Body of pancreas (tissue), 4 donors: ENCODE measurements around the gene AHCYL1.

Experiments
- POLR2A ChIP-seq, 3 donors: fragments of 450-650 bp; IDR thresholded peaks; one replicate each; pipeline ENCODE4 v1.6.1; 2016; ENCODE audit warnings: antibody characterized with exemption in 3 of 3, mild to moderate bottlenecking in 2 of 3
- TF ChIP-seq, protein P1 (sequence below), 7 experiments: fragments of 450-650 bp in 4 of 7; fragments of 200-600 bp in 3 of 7; sonication (generic) in 3 of 7; IDR thresholded peaks; one replicate each; pipeline ENCODE4 v1.5.1; 2016 to 2019; ENCODE audit warnings: antibody characterized with exemption in 7 of 7

DNA sequence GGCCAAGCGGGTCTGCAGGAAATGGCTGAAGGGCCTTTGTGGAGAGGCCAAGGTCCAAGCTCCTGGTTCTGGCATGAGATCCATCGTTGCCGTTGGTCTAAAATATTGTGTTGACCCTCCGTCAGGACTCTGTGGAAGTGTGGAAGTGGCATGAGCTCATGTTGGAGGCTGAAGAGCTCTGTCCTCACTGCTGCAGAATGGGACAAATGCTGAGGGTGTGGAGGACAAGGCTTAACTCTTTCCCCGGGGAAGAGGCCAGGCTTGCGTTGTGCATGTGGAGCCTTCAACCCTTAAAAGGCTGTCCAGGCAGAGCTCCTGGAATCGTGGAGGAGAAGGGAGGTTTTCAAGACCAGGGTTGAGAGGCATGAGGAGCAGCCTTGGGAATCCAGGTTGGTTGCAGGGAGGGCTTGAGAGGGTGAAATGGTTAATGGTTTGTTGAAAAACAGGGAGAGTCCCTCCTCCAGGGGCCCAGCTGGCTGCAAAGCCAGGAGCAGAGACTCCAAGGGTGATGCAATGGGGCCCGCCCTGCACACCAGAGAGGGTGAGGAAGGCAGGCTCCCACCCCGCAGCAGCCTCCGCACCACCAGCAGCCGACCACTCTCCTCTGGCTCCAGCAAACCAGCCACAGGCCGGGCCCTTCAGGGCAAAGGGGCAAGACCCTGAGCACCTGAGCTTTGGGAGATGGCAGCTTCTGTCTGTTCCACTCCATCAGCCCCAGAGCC lies 6.7 kb upstream of the AHCYL1 start:
- TF ChIP-seq, protein P1, sequence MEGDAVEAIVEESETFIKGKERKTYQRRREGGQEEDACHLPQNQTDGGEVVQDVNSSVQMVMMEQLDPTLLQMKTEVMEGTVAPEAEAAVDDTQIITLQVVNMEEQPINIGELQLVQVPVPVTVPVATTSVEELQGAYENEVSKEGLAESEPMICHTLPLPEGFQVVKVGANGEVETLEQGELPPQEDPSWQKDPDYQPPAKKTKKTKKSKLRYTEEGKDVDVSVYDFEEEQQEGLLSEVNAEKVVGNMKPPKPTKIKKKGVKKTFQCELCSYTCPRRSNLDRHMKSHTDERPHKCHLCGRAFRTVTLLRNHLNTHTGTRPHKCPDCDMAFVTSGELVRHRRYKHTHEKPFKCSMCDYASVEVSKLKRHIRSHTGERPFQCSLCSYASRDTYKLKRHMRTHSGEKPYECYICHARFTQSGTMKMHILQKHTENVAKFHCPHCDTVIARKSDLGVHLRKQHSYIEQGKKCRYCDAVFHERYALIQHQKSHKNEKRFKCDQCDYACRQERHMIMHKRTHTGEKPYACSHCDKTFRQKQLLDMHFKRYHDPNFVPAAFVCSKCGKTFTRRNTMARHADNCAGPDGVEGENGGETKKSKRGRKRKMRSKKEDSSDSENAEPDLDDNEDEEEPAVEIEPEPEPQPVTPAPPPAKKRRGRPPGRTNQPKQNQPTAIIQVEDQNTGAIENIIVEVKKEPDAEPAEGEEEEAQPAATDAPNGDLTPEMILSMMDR (IDR thresholded peaks at IDR 0.05) = no peak
- no peak for TF ChIP-seq POLR2A (IDR thresholded peaks at IDR 0.05)
